ENCODE measurements around the gene CLCN4.

Gene CLCN4

DNA sequence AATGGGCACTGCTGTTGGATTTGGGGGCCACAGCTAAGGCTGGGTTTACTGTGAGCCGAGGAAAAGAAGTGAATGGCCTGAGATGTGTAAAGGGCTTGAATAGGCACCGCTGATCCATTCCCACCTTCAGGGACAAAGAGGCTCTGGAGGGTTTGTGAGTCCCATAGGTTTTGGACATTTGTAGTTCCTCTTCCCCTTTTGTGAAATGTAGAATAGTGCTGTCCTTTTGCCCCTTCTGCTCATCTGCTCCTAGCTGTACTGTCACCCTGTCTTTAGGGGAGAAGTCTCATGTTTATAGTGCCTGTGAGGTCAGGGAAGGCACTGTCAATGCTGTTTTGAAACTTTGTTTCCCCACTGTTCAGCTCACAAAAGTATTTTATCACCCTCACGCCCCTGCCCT lies 26.4 kb upstream of the CLCN4 start:
- DNase-seq (ENCODE audit: low read depth) = no peak

DNA sequence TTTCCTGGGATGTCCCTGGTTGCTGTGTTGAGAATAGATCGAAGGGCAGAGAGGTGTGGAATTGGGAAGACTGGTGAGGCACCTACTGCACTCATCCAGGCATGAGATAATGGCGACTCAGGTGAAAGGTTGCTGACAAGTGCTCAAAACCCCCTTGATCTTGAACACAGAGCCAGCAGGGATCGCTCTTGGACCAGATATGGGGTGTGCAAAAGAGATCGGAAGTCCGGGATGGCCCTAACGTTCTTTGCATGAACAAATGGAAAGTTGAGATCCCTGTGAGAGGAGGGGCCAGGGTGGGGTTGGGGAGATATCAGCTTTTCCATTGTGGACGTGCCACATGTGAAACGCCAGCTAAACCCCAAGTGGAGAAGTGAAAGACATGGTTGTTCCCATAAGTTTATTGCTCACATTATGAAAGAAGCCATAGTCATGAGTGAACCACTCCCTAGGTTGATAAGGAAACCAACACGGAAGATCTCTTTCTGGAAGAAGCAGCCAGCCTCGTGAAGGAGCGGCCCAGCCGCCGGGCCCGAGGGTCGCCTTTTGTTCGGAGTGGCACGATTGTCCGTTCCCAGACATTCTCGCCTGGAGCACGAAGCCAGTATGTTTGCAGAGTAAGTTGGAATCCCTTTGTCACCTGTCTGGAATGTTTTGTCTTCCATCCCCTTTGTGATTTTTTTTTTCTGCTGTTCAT lies 22.6 kb upstream of the CLCN4 start:
- DNase-seq (ENCODE audit: low read depth) = no peak

GRCh38 chrX:10134921-10135320 lies 21.9 kb upstream of the CLCN4 start:
- DNase-seq (ENCODE audit: low read depth) = no peak

DNA sequence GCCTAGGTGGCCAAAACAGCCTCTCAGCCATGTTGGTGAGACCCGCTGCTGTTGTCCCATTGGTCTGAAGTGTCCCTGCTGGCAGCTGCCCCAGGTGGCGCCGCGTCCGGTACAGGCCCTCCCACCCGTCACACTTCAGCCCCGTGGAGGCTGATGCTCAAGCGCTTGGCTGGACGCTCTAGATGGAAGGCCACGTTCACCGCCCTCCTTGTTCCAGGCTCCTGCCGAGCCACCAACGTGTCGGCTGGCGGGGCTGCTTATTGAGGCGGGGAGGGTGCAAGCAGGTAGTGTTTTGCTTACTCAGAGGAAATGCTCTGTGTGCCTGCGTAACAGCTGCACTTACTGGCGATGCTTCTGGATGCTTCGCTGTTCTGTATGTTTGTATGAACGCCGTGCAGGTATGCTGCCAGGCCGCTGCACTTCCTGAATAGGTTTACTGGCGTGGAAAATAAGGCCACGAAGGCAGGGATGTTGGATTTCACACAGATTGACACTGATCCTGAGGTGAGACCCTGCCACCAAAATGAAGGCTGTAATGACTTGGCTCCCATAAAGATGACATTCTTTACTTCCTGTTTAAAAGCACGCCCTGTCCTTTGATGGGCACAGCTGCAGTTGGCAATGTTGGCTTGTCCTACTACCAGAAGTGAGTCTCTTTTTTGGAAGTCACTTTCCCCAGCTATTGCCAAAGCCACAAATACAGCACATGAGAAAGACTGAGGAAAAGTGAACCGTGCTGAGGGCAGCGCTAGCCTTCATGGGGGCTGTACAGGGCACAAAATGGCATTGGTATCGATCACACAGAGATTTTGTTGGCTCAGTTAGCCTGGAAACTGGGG lies 21.0 kb upstream of the CLCN4 start:
- no peak for DNase-seq (ENCODE audit: low read depth)

- no peak for DNase-seq (ENCODE audit: low read depth)
These were observed 18.0 kb upstream of the CLCN4 start for GRCh38 chrX:10138726-10139125.

DNA sequence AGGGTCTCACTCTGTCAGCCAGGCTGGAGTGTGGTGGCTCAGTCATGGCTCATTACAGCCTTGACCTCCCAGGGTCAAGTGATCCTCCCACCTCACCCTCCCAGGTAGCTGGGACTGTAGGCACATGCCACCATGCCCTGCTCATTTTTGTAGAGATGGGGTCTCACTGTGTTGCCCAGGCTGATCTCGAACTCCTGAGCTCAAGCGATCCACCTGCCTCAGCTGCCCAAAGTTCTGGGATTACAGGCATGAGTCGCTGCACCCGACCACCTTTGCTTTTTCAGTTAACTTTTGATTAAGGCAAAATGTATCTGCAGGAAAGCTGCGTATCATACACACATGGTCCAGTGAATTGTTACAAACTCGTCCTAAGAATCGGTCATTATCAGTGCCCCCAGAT lies 16.5 kb upstream of the CLCN4 start:
- no peak for DNase-seq (ENCODE audit: low read depth)

GRCh38 chrX:10142041-10142599 lies 14.7 kb upstream of the CLCN4 start:
- DNase-seq (ENCODE audit: low read depth) = no peak

DNA sequence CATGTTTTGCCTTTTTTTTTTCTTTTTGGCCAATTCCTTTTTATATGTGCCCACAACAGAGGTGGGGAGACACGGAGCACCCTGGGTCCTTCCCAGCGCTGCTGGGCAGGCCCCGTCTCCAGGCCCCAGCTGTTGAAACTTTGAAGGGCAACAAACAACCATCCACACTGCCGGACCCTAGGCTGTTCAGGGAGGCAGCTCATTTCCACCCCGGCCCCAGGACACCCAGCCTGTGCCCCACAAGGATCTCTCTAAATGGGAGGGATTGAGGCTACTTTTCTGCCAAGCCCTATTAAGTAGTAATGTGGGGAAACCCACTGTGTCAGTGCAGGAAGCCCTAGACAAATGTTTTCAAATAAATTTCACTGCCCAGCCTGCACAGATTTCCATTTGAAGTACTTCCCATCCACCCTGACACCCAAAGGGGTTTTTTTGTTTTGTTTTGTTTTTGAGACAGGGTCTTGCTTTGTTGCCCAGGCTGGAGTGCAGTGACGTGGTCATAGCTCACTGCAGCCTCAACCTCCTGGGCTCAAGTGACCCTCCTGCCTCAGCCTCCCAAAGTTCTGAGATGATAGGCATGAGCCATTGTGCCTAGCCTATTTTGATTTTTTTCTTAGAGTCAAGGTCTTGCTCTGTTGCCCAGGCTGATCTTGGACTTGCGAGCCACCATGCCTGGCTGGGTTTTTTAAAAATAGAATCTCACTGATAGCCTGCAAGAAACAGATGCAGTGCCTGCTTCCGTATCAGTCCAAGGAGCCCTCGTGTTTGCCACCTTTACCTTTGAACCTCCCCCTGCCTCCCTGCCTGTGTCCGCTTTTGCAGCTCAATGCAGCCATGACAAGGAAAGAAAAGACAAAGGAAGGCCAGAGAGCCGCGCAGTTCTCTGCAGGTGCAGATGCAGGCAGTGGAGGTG lies 13.4 kb upstream of the CLCN4 start:
- no peak for DNase-seq (ENCODE audit: low read depth)

DNA sequence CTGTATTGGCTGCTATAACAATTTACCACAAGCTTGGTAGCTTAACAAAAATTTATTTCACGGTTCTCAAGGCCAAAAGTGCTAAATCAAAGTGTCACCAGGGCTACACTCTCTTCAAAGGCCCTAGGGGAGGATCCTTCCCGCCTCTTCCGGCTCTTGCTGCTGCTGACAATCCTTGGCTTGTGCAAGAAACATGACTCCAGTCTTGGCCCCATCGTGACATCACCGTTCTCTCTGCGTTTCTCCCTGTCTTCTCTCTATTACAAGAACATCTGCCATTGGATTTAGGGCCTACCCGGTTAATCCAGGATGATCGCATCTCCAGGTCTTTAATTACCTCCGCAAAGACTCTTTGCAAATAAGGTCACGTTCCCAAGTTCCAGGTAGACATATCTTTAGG lies 10.4 kb upstream of the CLCN4 start:
- DNase-seq (ENCODE audit: low read depth) = no peak

DNA sequence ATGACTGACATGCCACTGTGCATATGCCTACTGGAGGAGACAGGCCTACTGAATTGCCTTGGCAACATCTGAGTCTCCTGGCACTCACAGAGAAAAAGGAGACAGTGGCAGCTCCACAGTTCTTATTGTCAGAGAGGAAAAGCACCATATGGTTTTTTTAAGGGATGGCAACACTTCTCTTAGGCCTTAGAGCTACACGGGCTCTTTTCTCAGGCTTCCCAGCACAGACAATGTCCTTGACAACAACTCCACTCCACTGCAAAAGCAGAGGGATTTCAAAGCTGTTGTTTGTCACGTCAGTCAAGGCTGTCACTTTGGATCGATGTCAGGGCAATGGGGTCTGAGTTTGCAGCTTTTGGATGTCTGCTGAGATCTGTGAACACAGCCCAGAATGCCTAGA lies 4.7 kb upstream of the CLCN4 start:
- no peak for DNase-seq (ENCODE audit: low read depth)

- no peak for DNase-seq (ENCODE audit: low read depth)
These were observed 1.6 kb upstream of the CLCN4 start for GRCh38 chrX:10155137-10155536.

GRCh38 chrX:10157032-10157341 lies 212 bp downstream of the CLCN4 start:
- no peak for DNase-seq (ENCODE audit: low read depth)

GRCh38 chrX:10157543-10157942 lies 768 bp downstream of the CLCN4 start:
- DNase-seq (ENCODE audit: low read depth) = no peak

GRCh38 chrX:10158279-10159144 lies 1.7 kb downstream of the CLCN4 start:
- DNase-seq (ENCODE audit: low read depth) = no peak

DNA sequence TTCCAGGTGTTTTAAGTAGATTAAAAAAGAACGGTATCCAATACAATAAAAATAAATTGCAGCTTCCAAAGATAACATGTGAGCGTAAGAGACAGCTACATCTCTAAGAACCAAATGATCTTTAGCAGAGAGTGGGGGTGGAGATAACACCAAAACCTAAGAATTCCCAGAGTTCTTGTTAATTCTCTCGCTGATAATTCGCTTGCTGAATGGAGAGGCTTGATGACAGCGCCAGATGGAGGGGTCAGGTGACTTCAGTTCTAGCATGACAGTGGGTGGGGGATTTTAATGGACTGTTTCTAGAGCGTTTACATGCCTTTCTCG lies 2.3 kb downstream of the CLCN4 start:
- no peak for DNase-seq (ENCODE audit: low read depth)

DNA sequence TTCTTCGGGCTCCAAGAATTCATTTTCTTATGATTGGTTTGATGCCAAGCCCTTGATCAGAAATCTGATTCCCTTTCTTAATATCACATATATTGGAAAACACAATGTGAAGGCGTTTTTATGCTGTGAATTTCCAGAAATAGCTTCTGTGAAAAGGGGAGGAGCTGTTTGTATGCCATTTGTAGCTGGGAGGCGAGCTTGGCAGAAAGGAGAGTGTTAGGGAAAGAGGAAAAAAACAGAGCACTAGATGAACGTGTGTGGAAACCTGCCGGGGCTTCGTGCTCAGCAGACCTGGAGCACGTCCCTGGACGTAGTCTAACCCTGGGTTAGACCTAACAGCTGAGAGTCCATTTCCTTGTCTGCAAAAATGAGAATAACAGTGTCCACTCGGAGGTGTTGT lies 3.4 kb downstream of the CLCN4 start:
- DNase-seq (ENCODE audit: low read depth) = no peak

GRCh38 chrX:10163031-10163430 lies 6.3 kb downstream of the CLCN4 start:
- DNase-seq (ENCODE audit: low read depth) = no peak

DNA sequence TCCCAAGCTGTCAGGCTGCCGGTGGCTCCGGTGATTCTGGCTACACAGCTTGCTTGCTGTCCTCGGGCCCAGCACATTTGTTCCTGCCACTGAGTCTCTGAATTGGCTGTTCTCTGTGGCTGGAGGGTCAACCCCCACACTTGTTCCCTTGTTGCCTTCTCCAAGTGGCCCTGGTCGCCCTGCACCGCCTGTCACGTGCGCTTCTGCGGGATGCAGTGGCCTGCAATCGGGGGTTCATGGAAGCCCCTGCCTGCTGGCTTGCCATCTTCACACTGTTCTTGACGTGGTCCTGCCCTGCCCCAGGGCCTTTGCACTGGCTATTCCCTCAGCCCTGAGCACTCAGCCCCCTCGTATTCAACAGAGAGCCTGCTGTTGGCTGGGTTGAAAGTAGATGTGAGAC lies 8.1 kb downstream of the CLCN4 start:
- DNase-seq (ENCODE audit: low read depth) = no peak

GRCh38 chrX:10165580-10166247 lies 8.9 kb downstream of the CLCN4 start:
- no peak for DNase-seq (ENCODE audit: low read depth)

GRCh38 chrX:10166248-10166716 lies 9.5 kb downstream of the CLCN4 start:
- DNase-seq (ENCODE audit: low read depth) = no peak

DNA sequence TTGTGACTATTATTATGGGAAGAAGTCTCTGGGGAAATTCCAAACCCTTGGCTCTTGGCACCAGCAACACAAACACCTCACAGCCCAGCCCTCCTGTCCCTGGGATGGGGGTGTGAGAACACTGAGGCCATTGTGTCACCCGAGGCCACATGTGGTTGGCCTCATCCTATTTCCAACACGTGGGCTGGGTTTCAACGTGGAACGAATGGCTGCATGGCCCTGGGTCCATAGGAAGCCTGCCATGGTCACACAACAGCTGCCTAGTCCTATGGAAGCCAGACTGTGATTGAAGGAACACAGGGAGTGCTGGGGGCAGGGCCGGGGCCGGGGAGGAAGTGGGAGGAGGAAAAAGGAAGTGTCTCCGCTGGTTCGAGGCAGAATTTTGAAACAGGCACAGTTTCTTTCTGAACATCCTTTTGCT lies 10.0 kb downstream of the CLCN4 start:
- DNase-seq (ENCODE audit: low read depth) = no peak

Data from stimulated activated CD8-positive, alpha-beta memory T cell treated with anti-CD3 and anti-CD28 coated beads, Interleukin-12 subunit alpha, Interleukin-12 subunit beta, amount 100 ng/mL, for 1 hour (primary cell).